Karpas-422 (cell line): ENCODE data around the gene NDE1. TPM values are rescaled to one million over a fixed set of nuclear protein-coding genes. Genes with fewer than 3 reads are reported as not detected.

ENCODE experiments used
- DNase-seq: peaks from one replicate; pipeline ENCODE4 v3.0.0-alpha.2; 2015
- H2AFZ ChIP-seq: fragments of 200-600 bp; sonication (generic); 2 replicates; pipeline ENCODE4 v1.6.1; 2014; ENCODE audit warnings: antibody characterized with exemption, low read length, mixed read lengths
- H3K27ac ChIP-seq: fragments of 200-600 bp; sonication (generic); 2 replicates; pipeline ENCODE4 v1.5.1; 2014; ENCODE audit warnings: mild to moderate bottlenecking, low read length, moderate library complexity
- H3K27me3 ChIP-seq: fragments of 200-600 bp; sonication (generic); 2 replicates; pipeline ENCODE4 v1.6.1; 2014; ENCODE audit warnings: low read length, mixed read lengths
- H3K36me3 ChIP-seq: fragments of 200-600 bp; sonication (generic); 2 replicates; pipeline ENCODE4 v1.6.1; 2014; ENCODE audit warnings: low read length, mixed read lengths; ENCODE audit not compliant: insufficient read depth
- H3K4me1 ChIP-seq: fragments of 200-600 bp; sonication (generic); 2 replicates; pipeline ENCODE4 v1.6.1; 2014; ENCODE audit warnings: mild to moderate bottlenecking, low read length, mixed read lengths
- H3K4me2 ChIP-seq: fragments of 200-600 bp; sonication (generic); 2 replicates; pipeline ENCODE4 v1.6.1; 2014; ENCODE audit warnings: low read length, low read depth, mild to moderate bottlenecking; ENCODE audit not compliant: poor library complexity, severe bottlenecking
- H3K4me3 ChIP-seq: fragments of 200-600 bp; sonication (generic); 2 replicates; pipeline ENCODE4 v1.5.1; 2014; ENCODE audit warnings: mild to moderate bottlenecking, antibody characterized with exemption, low read length, mixed read lengths
- H3K79me2 ChIP-seq: fragments of 200-600 bp; sonication (generic); 2 replicates; pipeline ENCODE4 v1.6.1; 2014; ENCODE audit warnings: mild to moderate bottlenecking, low read length, mixed read lengths
- H3K9ac ChIP-seq: fragments of 200-600 bp; sonication (generic); 2 replicates; pipeline ENCODE4 v1.6.0; 2014; ENCODE audit warnings: low read length
- H3K9me2 ChIP-seq: fragments of 200-600 bp; sonication (generic), shearing (Covaris generic); replicated peaks from 2 replicates; pipeline ENCODE4 v1.6.0; 2014; ENCODE audit warnings: mild to moderate bottlenecking, low read length, moderate library complexity; ENCODE audit not compliant: insufficient read depth
- H3K9me3 ChIP-seq: fragments of 300-700, 200-600 bp; sonication (generic); 2 replicates; pipeline ENCODE4 v1.6.1; 2014; ENCODE audit warnings: low read length, mixed read lengths
- H4K20me1 ChIP-seq: fragments of 200-600 bp; sonication (generic); 2 replicates; pipeline ENCODE4 v1.6.1; 2014; ENCODE audit warnings: mild to moderate bottlenecking, antibody characterized with exemption, low read length, low read depth; ENCODE audit not compliant: insufficient read depth
- total RNA-seq: library from RNA; depleted of rRNA; stranded (reverse); fragments of >200 nt; shearing (Covaris generic); gene quantifications from 2 replicates; pipeline ENCODE4 v1.2.3, GENCODE V29; 2014; ENCODE audit warnings: low replicate concordance

NDE1 gene
- total RNA-seq, 1 experiment from 2014 or later: 39.4 TPM

DNA sequence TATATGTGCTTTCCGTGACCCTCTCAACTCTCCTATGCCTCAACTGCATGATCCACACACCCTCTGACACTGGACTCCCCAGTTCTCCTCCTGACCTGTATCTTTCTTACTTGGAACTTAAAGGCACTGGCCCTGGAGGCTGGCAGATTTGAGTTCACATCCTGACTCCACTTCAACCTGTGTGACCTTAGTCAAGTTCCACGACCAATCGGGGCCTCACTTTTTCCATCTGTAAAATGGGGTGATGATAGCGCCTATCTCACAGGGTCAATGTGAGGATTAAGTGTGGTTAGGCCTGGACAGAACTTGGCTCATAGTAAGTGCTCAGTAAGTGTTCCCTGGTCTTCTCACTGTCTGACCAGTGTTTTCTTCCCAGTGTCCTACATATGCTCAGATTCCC is 32.1 kb upstream of the NDE1 start:
- H2AFZ ChIP-seq: no peak overlapping the region
- H3K27ac ChIP-seq: peak overlapping the region; percentile 90
- DNase-seq: no peak
- no peaks in the 10 kb centered on the region for H3K9me3 ChIP-seq
- H3K4me1 ChIP-seq: peaks cover 75% of the 10 kb centered on the region
- peaks cover 54% of the 10 kb centered on the region; the same call in 1 of the 2 replicates for H3K36me3 ChIP-seq
- no peak overlapping the region for H3K9ac ChIP-seq
- no peaks in the 10 kb centered on the region for H3K79me2 ChIP-seq
- no peak overlapping the region for H3K4me2 ChIP-seq
- H3K27me3 ChIP-seq: no peaks in the 10 kb centered on the region
- no peak overlapping the region for H3K4me3 ChIP-seq
- H3K9me2 ChIP-seq: no peaks in the 10 kb centered on the region
- H4K20me1 ChIP-seq: no peaks in the 10 kb centered on the region

DNA sequence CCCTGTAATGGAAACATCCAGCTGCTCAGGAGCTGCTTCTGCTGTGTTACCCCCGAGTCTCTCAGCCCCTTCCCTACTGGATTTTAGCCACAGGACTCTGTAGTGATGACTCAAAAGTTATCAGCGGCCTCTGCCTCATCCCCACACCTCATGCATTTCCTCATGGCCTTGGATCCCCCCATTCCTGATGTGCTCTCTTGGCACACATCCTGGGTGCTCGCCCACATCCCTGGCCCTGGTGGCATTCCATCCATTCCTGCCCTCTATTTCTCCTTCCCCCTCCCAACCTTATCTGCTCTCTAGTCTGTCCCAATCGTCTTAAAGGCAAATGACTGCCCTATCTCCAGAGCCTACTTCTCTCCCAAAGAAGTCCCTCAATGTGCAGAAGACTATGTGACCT is 31.7 kb upstream of the NDE1 start:
- Histone ChIP-seq H3K4me3 (no peak overlapping the region), H3K4me2 (no peak overlapping the region), H3K9me2 (no peaks in the 10 kb centered on the region), H2AFZ (no peak overlapping the region), H3K4me1 (peaks cover 77% of the 10 kb centered on the region), H4K20me1 (no peaks in the 10 kb centered on the region), H3K79me2 (no peaks in the 10 kb centered on the region), H3K9ac (no peak overlapping the region), H3K27me3 (no peaks in the 10 kb centered on the region), H3K27ac (peak overlapping the region; percentile 90), H3K9me3 (no peaks in the 10 kb centered on the region), H3K36me3 (peaks cover 53% of the 10 kb centered on the region; the same call in 1 of the 2 replicates)
- no peak for DNase-seq

DNA sequence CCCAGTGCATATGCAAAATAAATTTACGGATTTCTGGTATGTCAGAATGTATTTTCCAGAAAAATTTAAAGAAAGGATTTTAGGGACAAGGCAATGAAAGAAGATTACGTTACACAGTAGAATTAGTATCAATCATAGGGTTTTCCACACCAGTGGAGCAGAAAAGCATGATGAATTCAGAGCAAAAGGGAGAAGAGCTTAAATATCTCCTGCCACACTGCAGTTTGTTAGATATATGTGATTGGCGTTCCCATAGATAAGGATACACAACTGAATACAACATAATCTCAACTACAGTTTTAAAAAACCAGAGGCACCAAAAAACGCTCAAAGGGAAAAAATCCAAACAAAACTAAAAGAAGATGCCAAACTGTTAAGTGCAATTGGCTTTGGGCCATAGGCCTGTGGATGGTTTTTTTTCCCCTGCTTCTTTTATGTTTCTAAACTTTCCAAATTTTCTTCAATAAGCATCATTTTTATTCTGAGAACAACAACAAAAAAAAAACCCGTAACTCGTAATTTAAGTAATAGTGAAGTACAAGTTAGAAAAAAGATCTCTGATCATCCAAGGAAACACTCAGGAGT is 29.3 kb upstream of the NDE1 start:
- Histone ChIP-seq H3K9ac (peak overlapping the region; percentile 33), H3K27ac (peak overlapping the region; percentile 90), H3K36me3 (peaks cover 60% of the 10 kb centered on the region), H3K4me2 (peak overlapping the region; percentile 59), H3K4me1 (peaks cover 72% of the 10 kb centered on the region), H3K27me3 (no peaks in the 10 kb centered on the region), H4K20me1 (no peaks in the 10 kb centered on the region), H3K4me3 (peak overlapping the region; percentile 13), H3K9me2 (no peaks in the 10 kb centered on the region), H3K9me3 (no peaks in the 10 kb centered on the region), H2AFZ (no peak overlapping the region), H3K79me2 (no peaks in the 10 kb centered on the region)
- DNase-seq: peak; percentile 52

- Histone ChIP-seq H3K36me3 (peaks cover 52% of the 10 kb centered on the region), H3K4me2 (peak overlapping the region; percentile 59), H3K79me2 (no peaks in the 10 kb centered on the region), H3K9me2 (no peaks in the 10 kb centered on the region), H3K9me3 (no peaks in the 10 kb centered on the region), H3K27ac (peak overlapping the region; percentile 90), H3K9ac (peak overlapping the region; percentile 33; the same call in 1 of the 2 replicates), H2AFZ (no peak overlapping the region), H4K20me1 (no peaks in the 10 kb centered on the region), H3K4me3 (0 out of 2 replicates have a peak overlapping the region, but pooled peaks have one; percentile 13), H3K27me3 (no peaks in the 10 kb centered on the region), H3K4me1 (peaks cover 64% of the 10 kb centered on the region)
- DNase-seq: no peak
Observed at GRCh38 chr16:15621456-15621855, 28.6 kb upstream of the NDE1 start.

- Histone ChIP-seq H3K4me3 (no peak overlapping the region), H4K20me1 (no peaks in the 10 kb centered on the region), H3K4me1 (peaks cover 60% of the 10 kb centered on the region), H3K27ac (peak overlapping the region; percentile 90), H3K79me2 (no peaks in the 10 kb centered on the region), H3K36me3 (peaks cover 48% of the 10 kb centered on the region), H3K9me2 (no peaks in the 10 kb centered on the region), H2AFZ (no peak overlapping the region), H3K9ac (0 out of 2 replicates have a peak overlapping the region, but pooled peaks have one; percentile 33), H3K9me3 (no peaks in the 10 kb centered on the region), H3K4me2 (peak overlapping the region; percentile 59), H3K27me3 (no peaks in the 10 kb centered on the region)
- DNase-seq: no peak
Observed at GRCh38 chr16:15621889-15622288, 28.2 kb upstream of the NDE1 start.

DNA sequence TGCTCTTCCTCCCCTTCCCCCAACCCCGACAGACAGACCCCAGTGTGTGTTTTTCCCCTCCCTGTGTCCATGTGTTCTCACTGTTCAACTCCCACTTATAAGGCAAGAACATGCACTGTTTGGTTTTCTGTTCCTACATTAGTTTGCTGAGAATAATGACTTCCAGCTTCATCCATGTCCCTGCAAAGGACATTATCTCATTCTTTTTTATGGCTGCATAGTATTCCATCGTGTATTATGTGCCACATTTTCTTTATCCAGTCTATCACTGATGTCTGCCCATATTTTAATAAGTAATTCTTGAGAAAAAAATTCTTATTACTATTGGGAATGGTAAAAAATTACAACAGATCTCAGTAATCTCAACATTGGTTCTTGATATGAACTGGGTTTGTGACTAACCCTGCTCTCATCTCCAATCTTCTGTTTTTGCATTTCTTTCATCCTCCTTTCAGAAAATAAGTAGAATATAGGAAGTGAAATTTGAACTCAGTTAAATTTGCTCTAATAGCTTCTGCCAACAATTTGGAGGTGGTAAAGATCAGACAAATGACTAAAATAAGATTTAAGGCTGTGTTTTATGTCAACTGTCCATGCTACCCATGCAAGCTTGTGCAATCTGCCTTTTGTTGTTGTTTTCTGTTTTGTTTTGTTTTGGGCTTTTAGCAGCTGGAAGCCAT is 18.2 kb upstream of the NDE1 start:
- Histone ChIP-seq H2AFZ (no peak overlapping the region), H3K9me3 (no peaks in the 10 kb centered on the region), H3K27me3 (no peaks in the 10 kb centered on the region), H3K27ac (peak overlapping the region; percentile 73), H3K4me2 (no peak overlapping the region), H3K9ac (no peak overlapping the region), H3K4me3 (no peak overlapping the region), H3K9me2 (no peaks in the 10 kb centered on the region), H3K4me1 (peaks cover 17% of the 10 kb centered on the region), H3K36me3 (peaks cover 54% of the 10 kb centered on the region), H3K79me2 (peaks cover 39% of the 10 kb centered on the region), H4K20me1 (no peaks in the 10 kb centered on the region)
- no peak for DNase-seq

GRCh38 chr16:15635926-15636325 is 14.1 kb upstream of the NDE1 start:
- Histone ChIP-seq H3K4me3 (no peak overlapping the region), H3K9ac (no peak overlapping the region), H3K27me3 (no peaks in the 10 kb centered on the region), H3K79me2 (peaks cover 36% of the 10 kb centered on the region), H2AFZ (no peak overlapping the region), H3K4me2 (no peak overlapping the region), H3K27ac (peak overlapping the region; percentile 62), H3K4me1 (peaks cover 53% of the 10 kb centered on the region), H3K9me3 (no peaks in the 10 kb centered on the region), H3K9me2 (no peaks in the 10 kb centered on the region), H3K36me3 (peaks cover 56% of the 10 kb centered on the region), H4K20me1 (no peaks in the 10 kb centered on the region)
- no peak for DNase-seq

- Histone ChIP-seq H3K27ac (peak overlapping the region; percentile 62), H3K27me3 (no peaks in the 10 kb centered on the region), H3K36me3 (peaks cover 56% of the 10 kb centered on the region), H3K4me3 (no peak overlapping the region), H3K9ac (no peak overlapping the region), H2AFZ (no peak overlapping the region), H3K4me2 (no peak overlapping the region), H3K4me1 (peaks cover 58% of the 10 kb centered on the region), H4K20me1 (no peaks in the 10 kb centered on the region), H3K9me3 (no peaks in the 10 kb centered on the region), H3K79me2 (peaks cover 41% of the 10 kb centered on the region), H3K9me2 (no peaks in the 10 kb centered on the region)
- no peak for DNase-seq
Observed at GRCh38 chr16:15636392-15636873, 13.6 kb upstream of the NDE1 start.
